NT2/D1 (cell line): ENCODE measurements around the gene ANGPTL5.

Experiments used
- YY1 ChIP-seq: IDR thresholded peaks from 2 replicates; pipeline ENCODE4 v1.6.1; 2011; ENCODE audit not compliant: insufficient read length, insufficient read depth
- ZNF274 ChIP-seq: IDR thresholded peaks from 2 replicates; pipeline ENCODE4 v1.6.1; 2011; ENCODE audit warnings: mild to moderate bottlenecking, low read depth, low read length

GRCh38 chr11:101860696-101861427, 55.5 kb downstream of the ANGPTL5 start:
- no peak for TF ChIP-seq YY1
- TF ChIP-seq ZNF274, result no peak
